GM23338 (cell line): ENCODE data around the gene CDKN1A. TPM values are rescaled to one million over a fixed set of nuclear protein-coding genes. Genes with fewer than 3 reads are reported as not detected.

Experiments used
- ATAC-seq: fragments of 200-7000 bp; cut with Tn5 transposase; 3 replicates; pipeline ENCODE4 v1.9.1; 2020
- DNase-seq: peaks from one replicate; pipeline ENCODE4 v3.0.0-alpha.2; 2015; ENCODE audit warnings: low spot score
- H2AFZ ChIP-seq: fragments of 200-600 bp; sonication (generic); 2 replicates; pipeline ENCODE4 v1.8.0; 2016; ENCODE audit warnings: antibody characterized with exemption, mild to moderate bottlenecking, moderate library complexity
- H3F3A ChIP-seq: fragments of 200-600 bp; sonication (generic); replicated peaks from 2 replicates; pipeline ENCODE4 v1.8.0; 2017; ENCODE audit warnings: antibody characterized with exemption, mixed run types, low read depth
- H3K27ac ChIP-seq: fragments of 200-600 bp; sonication (generic); 2 replicates; pipeline ENCODE4 v1.6.1; 2016; ENCODE audit warnings: low read depth
- H3K27me3 ChIP-seq: fragments of 200-600 bp; sonication (generic); 2 replicates; pipeline ENCODE4 v1.8.0; 2016; ENCODE audit warnings: mild to moderate bottlenecking, mixed run types, moderate library complexity; ENCODE audit not compliant: insufficient read depth
- H3K36me3 ChIP-seq: fragments of 200-600 bp; sonication (generic); 2 replicates; pipeline ENCODE4 v1.8.0; 2016; ENCODE audit warnings: mild to moderate bottlenecking; ENCODE audit not compliant: insufficient read depth
- H3K4me1 ChIP-seq: fragments of 200-600 bp; sonication (generic); 2 replicates; pipeline ENCODE4 v1.8.0; 2016; ENCODE audit warnings: mild to moderate bottlenecking, moderate library complexity; ENCODE audit not compliant: insufficient read depth
- H3K4me2 ChIP-seq: fragments of 200-600 bp; sonication (generic); 2 replicates; pipeline ENCODE4 v1.7.1; 2017; ENCODE audit warnings: mixed run types
- H3K4me3 ChIP-seq: fragments of 200-600 bp; sonication (generic); 2 replicates; pipeline ENCODE4 v1.6.1; 2016; ENCODE audit warnings: mixed run types
- H3K79me2 ChIP-seq: fragments of 200-600 bp; sonication (generic); replicated peaks from 2 replicates; pipeline ENCODE4 v1.8.0; 2017; ENCODE audit warnings: mild to moderate bottlenecking; ENCODE audit not compliant: insufficient read depth
- H3K9me2 ChIP-seq: fragments of 200-600 bp; sonication (generic); 2 replicates; pipeline ENCODE4 v1.8.0; 2017; ENCODE audit not compliant: insufficient read depth
- H4K20me1 ChIP-seq: fragments of 200-600 bp; sonication (generic); replicated peaks from 2 replicates; pipeline ENCODE4 v1.8.0; 2017; ENCODE audit warnings: mild to moderate bottlenecking; ENCODE audit not compliant: insufficient read depth
- H3K27ac Mint-ChIP-seq: 2 replicates; pipeline ENCODE4 v1.8.0; 2020; ENCODE audit warnings: inconsistent platforms, mild to moderate bottlenecking, moderate library complexity, mixed read lengths
- H3K27me3 Mint-ChIP-seq: 3 replicates; pipeline ENCODE4 v1.8.0; 2022; ENCODE audit warnings: low read depth, mild to moderate bottlenecking, moderate library complexity, mixed read lengths, inconsistent platforms; ENCODE audit not compliant: insufficient read depth, poor library complexity
- H3K36me3 Mint-ChIP-seq: 3 replicates; pipeline ENCODE4 v1.8.0; 2021; ENCODE audit warnings: low read depth, mild to moderate bottlenecking, inconsistent platforms, moderate library complexity, mixed read lengths
- H3K4me1 Mint-ChIP-seq: 3 replicates; pipeline ENCODE4 v1.8.0; 2020; ENCODE audit warnings: mild to moderate bottlenecking, inconsistent platforms, mixed read lengths
- H3K4me3 Mint-ChIP-seq: 3 replicates; pipeline ENCODE4 v1.8.0; 2021; ENCODE audit warnings: moderate library complexity, mild to moderate bottlenecking, inconsistent platforms, mixed read lengths
- H3K9me3 Mint-ChIP-seq: 3 replicates; pipeline ENCODE4 v1.8.0; 2020; ENCODE audit warnings: moderate library complexity, mild to moderate bottlenecking, inconsistent platforms, mixed read lengths
- CTCF ChIP-seq, 2 experiments: fragments of 200-600 bp in 1 of 2; sonication (generic) in 1 of 2; conservative IDR thresholded peaks; 2 replicates each; pipeline versions ENCODE4 v1.5.1 to v1.6.1; 2016 to 2017; ENCODE audit warnings: antibody characterized with exemption in 2 of 2, low read depth in 2 of 2, mild to moderate bottlenecking in 2 of 2, moderate library complexity in 1 of 2
- ETS1 ChIP-seq: IDR thresholded peaks from 2 replicates; pipeline ENCODE4 v1.6.1; 2016; ENCODE audit warnings: antibody characterized with exemption
- EZH2 ChIP-seq: fragments of 200-600 bp; sonication (generic); IDR thresholded peaks from one replicate; pipeline ENCODE4 v1.8.0; 2017; ENCODE audit warnings: antibody characterized with exemption, mild to moderate bottlenecking, low read depth; ENCODE audit not compliant: unreplicated experiment
- JUNB ChIP-seq: IDR thresholded peaks from one replicate; pipeline ENCODE4 v1.6.1; 2016; ENCODE audit warnings: antibody characterized with exemption; ENCODE audit not compliant: unreplicated experiment
- NANOG ChIP-seq: IDR thresholded peaks from 2 replicates; pipeline ENCODE4 v1.6.1; 2016; ENCODE audit warnings: antibody characterized with exemption, borderline replicate concordance
- REST ChIP-seq: IDR thresholded peaks from one replicate; pipeline ENCODE4 v1.6.1; 2018; ENCODE audit warnings: antibody characterized with exemption; ENCODE audit not compliant: unreplicated experiment
- STAT1 ChIP-seq: IDR thresholded peaks from one replicate; pipeline ENCODE4 v1.6.1; 2016; ENCODE audit warnings: antibody characterized with exemption; ENCODE audit not compliant: unreplicated experiment
- ZNF114 ChIP-seq: fragments of 250-450 bp; sonication (Bioruptor Pico); IDR thresholded peaks from 2 replicates; pipeline ENCODE4 v1.5.0; 2020; ENCODE audit warnings: mild to moderate bottlenecking, moderate library complexity
- polyA plus RNA-seq: library from polyadenylated mRNA; unstranded; fragments of >200 nt; fragmentation: Nextera tagmentation; extraction: Ambion mirVana; gene quantifications from 2 replicates; pipeline ENCODE4 v1.2.1, GENCODE V29; 2016
- total RNA-seq: library from RNA; depleted of rRNA; stranded (reverse); fragments of >200 nt; shearing (Covaris generic); gene quantifications from 2 replicates; pipeline ENCODE4 v1.2.3, GENCODE V29; 2014
- TF ChIP-seq, protein P1 (sequence below): fragments of 250-450 bp; sonication (Bioruptor Pico); IDR thresholded peaks from 2 replicates; pipeline ENCODE4 v1.5.0; 2020; ENCODE audit warnings: mild to moderate bottlenecking, moderate library complexity

Gene CDKN1A
- total and polyA plus RNA-seq, 2 experiments from 2014 or later: 31.5 to 45.6 TPM

GRCh38 chr6:36682328-36683144, 4.0 kb downstream of the CDKN1A start:
- Histone ChIP-seq H3K4me2 (peak overlapping the region; percentile 55; the same call in 1 of the 2 replicates), H3K4me3 (no peak overlapping the region), H3K27ac (no peak overlapping the region), H3K36me3 (peaks cover 16% of the 10 kb centered on the region; the same call in 1 of the 2 replicates), H3F3A (no peaks in the 10 kb centered on the region), H4K20me1 (no peaks in the 10 kb centered on the region; the same call in none of the 2 replicates), H3K79me2 (peaks cover 33% of the 10 kb centered on the region), H3K9me2 (no peaks in the 10 kb centered on the region), H2AFZ (no peak overlapping the region), H3K27me3 (peaks cover 32% of the 10 kb centered on the region), H3K4me1 (peaks cover 25% of the 10 kb centered on the region)
- H3K4me3 Mint-ChIP-seq: no peak overlapping the region
- TF ChIP-seq, protein P1, sequence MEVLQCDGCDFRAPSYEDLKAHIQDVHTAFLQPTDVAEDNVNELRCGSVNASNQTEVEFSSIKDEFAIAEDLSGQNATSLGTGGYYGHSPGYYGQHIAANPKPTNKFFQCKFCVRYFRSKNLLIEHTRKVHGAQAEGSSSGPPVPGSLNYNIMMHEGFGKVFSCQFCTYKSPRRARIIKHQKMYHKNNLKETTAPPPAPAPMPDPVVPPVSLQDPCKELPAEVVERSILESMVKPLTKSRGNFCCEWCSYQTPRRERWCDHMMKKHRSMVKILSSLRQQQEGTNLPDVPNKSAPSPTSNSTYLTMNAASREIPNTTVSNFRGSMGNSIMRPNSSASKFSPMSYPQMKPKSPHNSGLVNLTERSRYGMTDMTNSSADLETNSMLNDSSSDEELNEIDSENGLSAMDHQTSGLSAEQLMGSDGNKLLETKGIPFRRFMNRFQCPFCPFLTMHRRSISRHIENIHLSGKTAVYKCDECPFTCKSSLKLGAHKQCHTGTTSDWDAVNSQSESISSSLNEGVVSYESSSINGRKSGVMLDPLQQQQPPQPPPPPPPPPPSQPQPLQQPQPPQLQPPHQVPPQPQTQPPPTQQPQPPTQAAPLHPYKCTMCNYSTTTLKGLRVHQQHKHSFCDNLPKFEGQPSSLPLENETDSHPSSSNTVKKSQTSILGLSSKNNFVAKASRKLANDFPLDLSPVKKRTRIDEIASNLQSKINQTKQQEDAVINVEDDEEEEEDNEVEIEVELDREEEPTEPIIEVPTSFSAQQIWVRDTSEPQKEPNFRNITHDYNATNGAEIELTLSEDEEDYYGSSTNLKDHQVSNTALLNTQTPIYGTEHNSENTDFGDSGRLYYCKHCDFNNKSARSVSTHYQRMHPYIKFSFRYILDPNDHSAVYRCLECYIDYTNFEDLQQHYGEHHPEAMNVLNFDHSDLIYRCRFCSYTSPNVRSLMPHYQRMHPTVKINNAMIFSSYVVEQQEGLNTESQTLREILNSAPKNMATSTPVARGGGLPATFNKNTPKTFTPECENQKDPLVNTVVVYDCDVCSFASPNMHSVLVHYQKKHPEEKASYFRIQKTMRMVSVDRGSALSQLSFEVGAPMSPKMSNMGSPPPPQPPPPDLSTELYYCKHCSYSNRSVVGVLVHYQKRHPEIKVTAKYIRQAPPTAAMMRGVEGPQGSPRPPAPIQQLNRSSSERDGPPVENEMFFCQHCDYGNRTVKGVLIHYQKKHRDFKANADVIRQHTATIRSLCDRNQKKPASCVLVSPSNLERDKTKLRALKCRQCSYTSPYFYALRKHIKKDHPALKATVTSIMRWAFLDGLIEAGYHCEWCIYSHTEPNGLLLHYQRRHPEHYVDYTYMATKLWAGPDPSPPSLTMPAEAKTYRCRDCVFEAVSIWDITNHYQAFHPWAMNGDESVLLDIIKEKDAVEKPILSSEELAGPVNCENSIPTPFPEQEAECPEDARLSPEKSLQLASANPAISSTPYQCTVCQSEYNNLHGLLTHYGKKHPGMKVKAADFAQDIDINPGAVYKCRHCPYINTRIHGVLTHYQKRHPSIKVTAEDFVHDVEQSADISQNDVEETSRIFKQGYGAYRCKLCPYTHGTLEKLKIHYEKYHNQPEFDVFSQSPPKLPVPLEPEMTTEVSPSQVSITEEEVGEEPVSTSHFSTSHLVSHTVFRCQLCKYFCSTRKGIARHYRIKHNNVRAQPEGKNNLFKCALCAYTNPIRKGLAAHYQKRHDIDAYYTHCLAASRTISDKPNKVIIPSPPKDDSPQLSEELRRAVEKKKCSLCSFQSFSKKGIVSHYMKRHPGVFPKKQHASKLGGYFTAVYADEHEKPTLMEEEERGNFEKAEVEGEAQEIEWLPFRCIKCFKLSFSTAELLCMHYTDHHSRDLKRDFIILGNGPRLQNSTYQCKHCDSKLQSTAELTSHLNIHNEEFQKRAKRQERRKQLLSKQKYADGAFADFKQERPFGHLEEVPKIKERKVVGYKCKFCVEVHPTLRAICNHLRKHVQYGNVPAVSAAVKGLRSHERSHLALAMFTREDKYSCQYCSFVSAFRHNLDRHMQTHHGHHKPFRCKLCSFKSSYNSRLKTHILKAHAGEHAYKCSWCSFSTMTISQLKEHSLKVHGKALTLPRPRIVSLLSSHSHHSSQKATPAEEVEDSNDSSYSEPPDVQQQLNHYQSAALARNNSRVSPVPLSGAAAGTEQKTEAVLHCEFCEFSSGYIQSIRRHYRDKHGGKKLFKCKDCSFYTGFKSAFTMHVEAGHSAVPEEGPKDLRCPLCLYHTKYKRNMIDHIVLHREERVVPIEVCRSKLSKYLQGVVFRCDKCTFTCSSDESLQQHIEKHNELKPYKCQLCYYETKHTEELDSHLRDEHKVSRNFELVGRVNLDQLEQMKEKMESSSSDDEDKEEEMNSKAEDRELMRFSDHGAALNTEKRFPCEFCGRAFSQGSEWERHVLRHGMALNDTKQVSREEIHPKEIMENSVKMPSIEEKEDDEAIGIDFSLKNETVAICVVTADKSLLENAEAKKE (CRISPR knock-in tag): no peak
- TF ChIP-seq NANOG (no peak), REST (no peak), STAT1 (no peak), JUNB (no peak), EZH2 (no peak), ETS1 (no peak), CTCF (conservative IDR thresholded peaks at IDR 0.05; ENCODE audit: low read depth in 2 of 2) (no peak), ZNF114 (CRISPR knock-in tag) (no peak)
- peak overlapping the region; percentile 61; the same call in 1 of the 2 replicates for H3K27ac Mint-ChIP-seq
- no peak for ATAC-seq
- H3K27me3 Mint-ChIP-seq: peaks cover 36% of the 10 kb centered on the region
- H3K9me3 Mint-ChIP-seq: no peaks in the 10 kb centered on the region
- H3K4me1 Mint-ChIP-seq: peaks cover 26% of the 10 kb centered on the region
- peaks cover 38% of the 10 kb centered on the region for H3K36me3 Mint-ChIP-seq
- DNase-seq: peak; percentile 43
